GM18517 (cell line): Measurements from ENCODE around the gene ACTR6.
A peak's percentile ranks its signal among the peaks of the same experiment; 100 is the strongest.
"Not testable (repeated sequence)": the region's sequence is repeated elsewhere in the genome, so short reads cannot be mapped to it uniquely, and the experiment has no call there.

ENCODE experiments used
- ATAC-seq: cut with Tn5 transposase; IDR thresholded peaks from one replicate; pipeline ENCODE4 v1.9.1; 2021; ENCODE audit warnings: mild to moderate bottlenecking, moderate library complexity; ENCODE audit not compliant: unreplicated experiment

The ACTR6 gene

GRCh38 chr12:100200463-100201181 is at the start of gene ACTR6:
Gene ACTR6, plus strand, starts transcription at chr12:100200815. Its CDS starts 37 bp downstream, at chr12:100200852.
- ATAC-seq: peak; percentile 91

- no peak for ATAC-seq
Observed at GRCh38 chr12:100151769-100152168, 48.8 kb upstream of the ACTR6 start.

- ATAC-seq: no peak
Observed at GRCh38 chr12:100153131-100153530, 47.5 kb upstream of the ACTR6 start.

GRCh38 chr12:100154474-100155247 is 46.0 kb upstream of the ACTR6 start:
- ATAC-seq: peak; percentile 56

- no peak for ATAC-seq
Observed at GRCh38 chr12:100156731-100157426, 43.7 kb upstream of the ACTR6 start.

GRCh38 chr12:100157427-100157821 is 43.2 kb upstream of the ACTR6 start:
- no peak for ATAC-seq

GRCh38 chr12:100158535-100158934 is 42.1 kb upstream of the ACTR6 start:
- ATAC-seq: no peak

GRCh38 chr12:100159391-100160104 is 41.1 kb upstream of the ACTR6 start:
- ATAC-seq: no peak

GRCh38 chr12:100163416-100164152 is 37.0 kb upstream of the ACTR6 start:
- ATAC-seq: peak; percentile 99

GRCh38 chr12:100164153-100164704 is 36.4 kb upstream of the ACTR6 start:
- ATAC-seq: peak; percentile 32

- no peak for ATAC-seq
Observed at GRCh38 chr12:100165356-100165755, 35.3 kb upstream of the ACTR6 start.

GRCh38 chr12:100166232-100166631 is 34.4 kb upstream of the ACTR6 start:
- ATAC-seq: no peak

- ATAC-seq: no peak
Observed at GRCh38 chr12:100168562-100168961, 32.1 kb upstream of the ACTR6 start.

GRCh38 chr12:100169345-100169744 is 31.3 kb upstream of the ACTR6 start:
- ATAC-seq: no peak

- ATAC-seq: no peak
Observed at GRCh38 chr12:100170313-100170858, 30.2 kb upstream of the ACTR6 start.

GRCh38 chr12:100171248-100171647 is 29.4 kb upstream of the ACTR6 start:
- no peak for ATAC-seq

GRCh38 chr12:100173111-100173510 is 27.5 kb upstream of the ACTR6 start:
- ATAC-seq: no peak

- ATAC-seq: no peak
Observed at GRCh38 chr12:100174495-100174894, 26.1 kb upstream of the ACTR6 start.

- not testable (repeated sequence) for ATAC-seq
Observed at GRCh38 chr12:100176493-100176892, 24.1 kb upstream of the ACTR6 start.

- no peak for ATAC-seq
Observed at GRCh38 chr12:100179252-100179651, 21.4 kb upstream of the ACTR6 start.
